Hepatic stellate cell (primary cell): ENCODE results near the gene BBX.
A peak's percentile ranks its signal among the peaks of the same experiment; 100 is the strongest.
"Not testable (repeated sequence)": the region's sequence is repeated elsewhere in the genome, so short reads cannot be mapped to it uniquely, and the experiment has no call there.

ENCODE experiments used
- DNase-seq: peaks from one replicate; pipeline ENCODE4 v3.0.0; 2011; ENCODE audit warnings: low spot score

The BBX gene

DNA sequence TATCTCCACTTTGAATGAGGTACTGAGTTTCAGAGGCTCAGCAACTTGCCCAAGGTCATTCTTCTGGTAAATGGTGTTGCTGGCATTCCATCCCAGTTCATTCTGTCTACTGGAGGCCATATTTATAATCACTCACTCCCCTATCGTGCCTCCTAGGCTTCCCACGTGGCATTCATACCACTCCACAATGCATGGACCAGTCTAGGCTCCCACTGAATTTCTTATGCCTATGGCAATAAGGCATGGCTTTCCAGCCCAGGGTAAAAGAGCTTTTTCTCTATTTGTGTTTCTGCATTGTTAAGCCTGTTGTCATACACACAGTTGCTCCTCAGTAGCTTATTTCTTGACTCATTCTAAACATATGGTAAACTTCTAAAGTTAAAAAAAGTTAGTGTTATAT is 19.9 kb downstream of the BBX start:
- no peak for DNase-seq

DNA sequence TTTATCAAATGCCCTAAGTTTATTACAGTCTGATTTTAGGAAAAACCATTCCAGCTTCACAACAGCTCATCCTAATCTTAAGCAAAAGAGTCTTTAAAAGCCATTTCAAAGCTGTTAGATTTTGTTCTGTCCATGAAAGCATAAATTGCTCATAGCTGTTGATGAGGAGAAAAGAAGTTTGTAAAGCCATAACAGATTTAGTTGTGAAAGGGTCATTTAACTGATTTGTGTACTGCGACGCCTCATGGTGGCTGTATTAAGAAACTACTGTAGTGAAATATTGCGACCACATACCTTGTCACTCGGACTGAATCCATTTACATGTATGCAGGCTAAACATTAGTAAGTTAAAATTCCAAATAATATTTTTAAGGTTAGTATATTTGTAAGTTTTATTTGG is 20.9 kb downstream of the BBX start:
- no peak for DNase-seq

- no peak for DNase-seq
These were observed 22.9 kb downstream of the BBX start for GRCh38 chr3:107545680-107546120.

- no peak for DNase-seq
These were observed 25.8 kb downstream of the BBX start for GRCh38 chr3:107548601-107549000.

DNA sequence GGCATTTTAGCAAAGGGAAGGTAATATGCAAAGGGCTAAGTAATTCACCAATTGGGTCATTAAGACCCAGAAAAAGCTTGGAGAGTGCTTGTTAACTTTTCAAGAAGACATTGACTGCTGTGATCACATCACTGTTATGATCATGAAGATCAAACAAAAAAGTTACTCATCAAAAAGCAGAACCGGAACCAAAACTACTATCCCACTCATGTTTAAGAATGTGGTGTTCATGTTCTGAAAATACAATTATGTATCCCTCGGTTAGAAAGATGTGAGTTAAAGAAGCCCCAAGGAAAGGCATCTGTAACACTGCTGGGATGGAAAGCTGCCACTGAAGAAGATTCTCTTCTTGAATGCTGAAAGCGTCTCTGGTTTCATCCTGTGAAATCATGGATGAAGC is 32.6 kb downstream of the BBX start:
- no peak for DNase-seq

GRCh38 chr3:107557743-107558142 is 35.0 kb downstream of the BBX start:
- no peak for DNase-seq

DNA sequence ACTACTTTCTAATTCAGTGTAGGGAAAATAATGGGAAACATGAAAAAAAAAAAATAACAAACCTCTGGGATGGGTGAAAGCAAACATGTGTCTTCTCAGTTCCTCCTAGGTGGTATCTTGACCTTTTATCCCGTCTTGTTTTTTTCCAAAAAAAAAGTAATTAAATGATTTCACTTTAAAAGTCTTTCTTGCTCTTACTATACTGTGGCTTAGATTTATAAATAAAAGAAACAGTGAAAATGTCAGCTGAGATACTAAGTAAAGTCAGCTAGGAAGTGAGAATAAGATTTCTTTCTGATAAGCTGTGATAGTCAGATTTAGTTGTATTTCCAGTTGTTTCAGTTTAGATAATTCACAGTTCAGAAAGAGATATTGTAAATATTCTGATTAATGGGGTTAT is 37.4 kb downstream of the BBX start:
- DNase-seq = no peak

DNA sequence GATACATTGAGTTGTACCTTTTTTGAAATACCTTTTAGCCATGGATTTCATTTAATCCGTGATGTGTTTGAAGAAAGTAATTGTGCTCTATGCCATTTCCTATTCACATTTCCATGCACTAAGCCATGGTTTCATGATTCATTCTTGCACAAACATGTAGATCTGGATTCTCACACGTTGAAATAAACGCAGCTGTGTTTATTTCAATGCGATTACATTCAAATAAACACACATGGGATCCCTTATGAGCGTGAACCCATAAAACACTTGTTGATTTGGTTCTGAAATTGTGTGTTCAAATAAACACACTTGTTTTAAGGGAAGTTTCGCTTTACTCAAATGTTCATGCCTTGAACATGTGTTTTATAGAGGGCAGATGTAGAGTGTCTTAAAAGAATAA is 39.2 kb downstream of the BBX start:
- DNase-seq = no peak

- DNase-seq = no peak
These were observed 40.3 kb downstream of the BBX start for GRCh38 chr3:107562969-107563529.

- not testable (repeated sequence) for DNase-seq
These were observed 42.5 kb downstream of the BBX start for GRCh38 chr3:107565244-107565643.

DNA sequence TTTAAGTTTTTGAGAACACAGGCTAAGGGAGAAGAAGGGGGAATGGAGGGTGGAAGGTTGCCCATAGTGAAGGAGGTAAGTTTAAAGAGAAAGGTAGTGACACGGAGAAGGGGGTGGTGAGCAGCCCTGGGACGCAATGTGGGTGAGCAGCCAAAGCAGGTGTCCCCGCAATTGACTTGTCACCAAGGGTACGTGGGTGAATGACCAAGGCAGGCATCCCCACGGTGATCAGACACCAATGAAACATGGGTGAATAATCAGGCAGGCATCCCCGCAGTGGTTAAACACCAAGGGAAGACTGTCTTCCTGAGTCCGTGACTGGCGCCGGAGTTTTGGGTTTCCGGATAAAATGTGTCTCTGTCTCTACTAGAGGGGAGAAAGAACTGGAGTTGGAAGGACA is 48.3 kb downstream of the BBX start:
- not testable (repeated sequence) for DNase-seq

- not testable (repeated sequence) for DNase-seq
These were observed 48.7 kb downstream of the BBX start for GRCh38 chr3:107571492-107571891.

DNA sequence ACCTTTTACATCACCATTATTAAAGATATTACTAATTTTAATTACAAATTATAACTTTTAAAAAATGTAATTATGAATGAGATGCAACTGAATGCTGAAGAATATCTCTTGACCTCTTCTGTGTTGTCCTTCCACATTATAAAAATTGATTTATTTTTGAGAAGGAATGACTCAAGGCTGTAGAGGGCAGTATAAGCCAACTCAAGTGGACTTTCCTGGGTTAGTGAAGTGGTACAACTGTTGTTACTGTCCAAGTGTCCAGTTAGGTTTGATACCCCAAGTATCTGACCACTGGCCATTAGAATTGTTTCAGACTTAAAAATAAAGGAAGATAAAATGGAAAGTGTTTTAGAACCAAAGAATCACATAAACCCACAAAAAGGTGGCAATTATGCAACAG is 51.9 kb downstream of the BBX start:
- peak; percentile 22 for DNase-seq

- DNase-seq = no peak
These were observed 55.3 kb downstream of the BBX start for GRCh38 chr3:107578091-107578490.

- no peak for DNase-seq
These were observed 55.8 kb downstream of the BBX start for GRCh38 chr3:107578523-107578922.

DNA sequence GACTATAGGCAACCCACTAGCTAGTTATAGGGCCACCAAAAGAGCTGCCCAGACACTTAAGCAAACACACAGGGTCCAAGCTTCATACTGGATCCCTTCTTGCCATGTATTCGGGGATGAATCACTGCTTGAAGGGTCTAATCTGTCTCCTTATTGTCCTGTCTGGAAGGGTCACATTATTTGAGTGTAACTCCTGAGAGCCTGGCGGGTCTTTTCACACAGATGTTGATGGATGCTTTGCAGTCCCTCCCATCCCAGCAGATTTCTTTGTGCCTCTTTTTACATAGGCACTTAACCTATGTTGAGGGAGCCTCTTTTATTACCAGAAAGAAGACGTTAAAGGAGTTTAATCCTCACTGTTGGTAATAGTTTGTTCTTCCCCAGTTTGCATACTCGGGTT is 56.6 kb downstream of the BBX start:
- DNase-seq = no peak

DNA sequence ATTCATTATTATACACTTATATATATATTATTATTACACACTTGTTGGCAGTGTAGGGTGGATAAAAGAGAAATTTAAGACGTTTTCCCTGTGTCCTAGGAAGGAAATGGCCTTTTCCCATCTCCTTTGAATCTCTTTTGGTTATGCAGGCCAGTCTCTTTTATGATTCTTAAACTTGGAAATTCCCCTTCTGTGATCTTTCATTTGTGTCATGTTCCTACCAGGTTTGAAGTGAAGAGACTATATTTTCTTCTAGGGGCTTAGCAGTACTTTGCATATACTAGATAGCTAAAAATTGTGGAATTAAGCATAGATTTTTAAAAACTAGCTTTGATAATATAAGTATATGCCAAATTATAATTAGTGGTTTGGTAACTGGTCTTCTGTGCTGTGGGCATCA is 58.5 kb downstream of the BBX start:
- DNase-seq = no peak

DNA sequence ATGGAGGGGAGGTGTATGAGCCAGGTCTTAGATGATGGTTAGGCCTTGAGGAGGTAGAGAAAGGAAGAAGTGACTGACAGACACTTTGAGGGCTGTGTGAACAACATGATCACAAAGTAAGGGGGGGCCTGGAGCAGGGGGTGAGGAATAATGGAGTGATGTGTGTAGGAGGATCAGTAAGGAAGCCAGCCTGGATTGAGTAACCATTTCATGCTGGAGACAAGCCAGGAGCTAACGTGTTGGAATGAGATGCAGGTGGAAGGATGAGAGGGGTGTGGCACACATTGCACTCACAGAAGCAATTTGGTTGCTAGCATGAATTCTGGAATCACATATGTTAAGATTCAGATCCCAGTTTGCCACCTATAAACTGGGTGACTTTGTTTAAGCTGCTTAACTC is 65.5 kb downstream of the BBX start:
- DNase-seq = no peak

- no peak for DNase-seq
These were observed 66.7 kb downstream of the BBX start for GRCh38 chr3:107589454-107589853.

DNA sequence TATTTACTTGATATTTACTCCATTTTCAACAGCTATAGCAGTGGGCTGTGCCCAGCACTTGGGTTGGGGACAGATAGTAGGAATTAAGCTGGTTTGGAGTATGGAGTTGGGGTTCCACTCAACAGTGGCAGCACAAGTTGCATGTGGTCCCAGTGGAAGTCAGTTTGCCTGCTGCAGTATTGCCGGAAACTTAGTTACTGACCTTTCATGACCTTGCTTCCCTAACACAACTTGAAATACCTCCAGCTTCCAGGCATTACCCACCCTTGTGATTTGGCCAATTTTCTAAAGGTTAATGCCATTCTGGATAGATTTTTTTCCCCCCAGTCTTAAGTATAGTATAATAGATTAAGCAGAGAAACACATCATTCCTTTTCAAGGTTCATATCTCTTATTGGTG is 68.0 kb downstream of the BBX start:
- no peak for DNase-seq

- no peak for DNase-seq
These were observed 69.3 kb downstream of the BBX start for GRCh38 chr3:107592073-107592472.

GRCh38 chr3:107594870-107595269 is 72.1 kb downstream of the BBX start:
- no peak for DNase-seq

DNA sequence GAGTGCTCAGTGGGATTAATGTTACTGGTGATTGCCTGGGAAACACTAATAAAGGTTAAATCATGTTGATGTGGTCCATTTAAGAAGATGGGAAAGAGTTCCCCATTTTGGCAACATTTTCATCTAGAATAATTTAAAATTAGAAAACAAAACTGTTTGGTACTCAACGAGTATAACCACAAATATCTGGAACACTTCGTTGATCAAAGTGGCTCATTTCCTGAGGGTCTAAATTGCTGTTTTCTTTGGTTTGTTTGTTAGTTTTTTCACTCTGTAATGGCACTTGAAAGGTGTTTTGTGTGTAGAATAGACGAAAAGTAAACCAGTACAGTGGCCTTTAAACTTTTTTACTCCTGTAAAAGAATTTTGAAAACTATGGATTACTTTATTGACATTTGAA is 73.9 kb downstream of the BBX start:
- DNase-seq = no peak

GRCh38 chr3:107598926-107599771 is 76.4 kb downstream of the BBX start:
- peak; percentile 19 for DNase-seq
